GM19193 (cell line): Measurements from ENCODE around the gene TMEM178B.

ENCODE experiments used
- POLR2A ChIP-seq: IDR thresholded peaks from 4 replicates; pipeline ENCODE4 v1.6.1; 2011; ENCODE audit not compliant: insufficient read depth, insufficient read length; ENCODE audit errors: extremely low read depth

TMEM178B gene

GRCh38 chr7:141073173-141073640 is 657 bp upstream of the TMEM178B start:
- no peak for TF ChIP-seq POLR2A

DNA sequence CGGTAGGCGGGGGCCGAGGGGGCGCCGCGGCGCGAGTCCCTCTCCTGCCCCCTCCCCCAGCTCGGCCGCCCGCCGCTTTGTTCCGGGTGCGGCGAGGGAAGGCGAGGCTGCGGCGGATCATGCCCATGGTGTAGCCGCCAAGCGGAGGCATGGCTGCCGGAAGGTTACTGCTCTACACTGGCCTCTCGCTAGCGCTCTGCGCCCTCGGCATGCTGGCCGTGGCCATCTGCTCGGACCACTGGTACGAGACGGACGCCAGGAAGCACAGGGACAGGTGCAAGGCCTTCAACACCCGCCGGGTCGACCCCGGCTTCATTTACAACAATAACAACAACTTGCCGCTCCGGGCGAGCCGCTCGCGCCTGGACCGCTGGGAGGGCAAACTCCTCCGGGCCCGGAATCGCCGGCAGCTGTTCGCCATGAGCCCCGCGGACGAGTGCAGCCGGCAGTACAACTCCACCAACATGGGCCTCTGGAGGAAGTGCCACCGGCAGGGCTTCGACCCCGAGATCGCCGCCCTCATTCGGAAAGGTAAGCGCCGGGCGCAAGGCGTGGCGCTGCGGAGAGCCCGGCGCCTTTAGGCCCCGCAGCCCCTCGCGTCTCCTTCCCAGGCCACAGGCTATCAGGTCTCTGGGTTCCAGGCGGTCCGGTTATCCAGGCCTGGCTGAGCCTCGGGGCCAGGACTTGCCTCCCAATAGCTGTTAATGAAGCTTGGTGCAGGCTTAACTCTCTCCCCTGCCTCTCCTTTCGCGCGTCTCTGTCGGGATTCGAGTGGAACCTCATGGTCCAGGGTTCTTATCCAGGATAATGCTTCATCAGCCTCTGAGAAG is 513 bp downstream of the TMEM178B start:
- TF ChIP-seq POLR2A: no peak

DNA sequence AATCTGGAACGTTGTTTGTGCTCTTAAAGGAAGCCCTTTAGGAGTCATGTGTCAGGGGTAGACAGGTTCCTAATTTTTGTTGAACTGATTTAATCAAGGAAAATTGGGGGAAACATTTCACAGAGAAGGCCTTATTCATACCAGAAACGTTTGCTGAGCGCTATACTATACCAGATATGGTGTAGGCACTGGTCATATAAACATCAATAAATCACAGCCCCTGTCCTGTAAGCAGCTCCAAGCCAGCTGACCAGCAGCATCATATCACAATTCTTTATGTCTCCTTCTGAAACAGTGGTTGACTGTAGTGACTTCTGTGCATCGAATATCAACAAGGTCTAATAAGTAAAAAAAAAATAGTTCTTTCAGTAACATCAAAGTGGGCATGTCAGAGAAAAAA is 1.1 kb downstream of the TMEM178B start:
- TF ChIP-seq POLR2A: no peak

DNA sequence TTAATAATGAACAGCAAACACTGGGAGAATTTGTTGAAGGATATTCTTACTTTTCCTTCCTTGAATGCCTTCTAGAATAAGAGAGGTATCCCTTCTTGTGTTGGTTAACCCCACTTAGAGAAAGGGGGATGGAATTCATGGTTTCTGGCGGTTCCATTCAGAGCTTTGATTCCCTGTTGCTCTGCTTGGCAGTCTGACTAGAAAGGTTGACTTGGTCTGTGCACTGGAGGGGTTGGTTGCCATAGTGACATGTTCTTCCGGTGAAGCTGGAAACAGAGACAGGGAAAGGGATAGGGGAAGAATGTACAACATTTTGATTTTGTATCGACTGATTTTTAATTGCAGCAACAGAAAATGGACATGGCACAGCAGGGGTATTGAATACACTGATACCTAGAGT is 2.5 kb downstream of the TMEM178B start:
- no peak for TF ChIP-seq POLR2A

- TF ChIP-seq POLR2A: no peak
These were observed 5.4 kb downstream of the TMEM178B start for GRCh38 chr7:141079219-141079618.

- no peak for TF ChIP-seq POLR2A
These were observed 20.6 kb downstream of the TMEM178B start for GRCh38 chr7:141094336-141095070.

DNA sequence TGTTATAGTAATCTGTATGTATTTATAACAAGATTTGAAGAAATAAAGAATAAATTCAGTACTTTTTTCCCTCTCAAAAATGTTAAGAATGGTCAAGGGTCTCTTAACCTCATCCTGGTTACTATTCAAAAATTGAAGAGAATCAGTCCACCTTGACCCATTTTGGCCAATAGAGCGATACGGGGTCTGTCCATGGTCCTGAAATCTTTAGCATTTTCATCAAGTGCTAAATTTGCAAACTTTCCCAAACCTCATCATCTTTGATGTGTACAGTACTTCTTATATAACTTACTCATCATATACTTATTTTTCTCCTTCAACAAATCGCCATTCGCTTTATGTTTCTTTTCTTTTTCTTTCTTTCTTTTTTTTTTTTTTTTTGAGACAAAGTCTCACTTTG is 23.6 kb downstream of the TMEM178B start:
- TF ChIP-seq POLR2A: no peak

DNA sequence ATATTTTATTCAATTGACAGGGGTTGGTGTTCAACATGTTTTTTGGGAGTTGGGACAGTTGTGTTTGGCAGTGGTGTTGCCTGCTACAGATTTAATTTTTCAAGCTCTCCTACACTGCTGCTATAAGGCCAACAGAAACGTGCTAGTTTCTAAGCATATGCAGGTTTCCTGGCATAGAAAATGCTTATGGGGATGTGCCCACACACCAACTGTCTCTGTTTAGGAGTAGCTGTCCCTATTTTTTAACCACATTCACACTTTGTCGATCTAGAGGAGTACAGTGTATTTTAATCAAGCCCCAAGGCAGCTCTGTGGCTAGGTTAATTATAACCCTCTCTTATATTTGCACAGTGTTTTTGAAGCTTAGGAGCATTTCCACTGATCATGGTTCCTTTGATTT is 28.6 kb downstream of the TMEM178B start:
- TF ChIP-seq POLR2A: no peak

DNA sequence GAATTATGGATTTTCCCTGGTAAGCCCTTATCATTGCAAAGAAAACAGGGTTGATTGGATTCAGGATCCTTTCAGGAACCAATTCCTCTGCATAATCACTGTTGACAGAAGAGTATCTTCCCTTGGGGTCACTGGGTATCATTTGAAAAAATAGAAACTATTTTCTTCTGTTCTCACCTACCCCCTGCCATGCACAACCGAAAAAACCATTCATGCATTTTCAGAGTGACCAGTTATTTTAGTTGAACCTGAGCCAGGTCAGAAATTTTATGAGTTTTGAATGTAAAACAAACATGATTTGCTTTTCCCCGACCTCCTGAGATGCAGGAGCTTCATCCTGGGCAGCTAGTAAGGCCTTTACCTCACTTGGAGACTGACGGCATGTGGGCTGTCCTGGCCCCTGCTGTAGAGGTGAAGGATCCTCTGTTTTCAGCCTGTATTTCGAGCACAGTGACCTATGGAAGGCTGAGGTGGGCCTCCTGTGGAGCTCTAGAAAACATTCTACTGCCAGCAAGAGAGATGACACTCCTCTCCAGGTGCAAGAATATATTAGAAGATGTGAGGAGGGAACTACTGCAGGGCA is 30.1 kb downstream of the TMEM178B start:
- TF ChIP-seq POLR2A: no peak

DNA sequence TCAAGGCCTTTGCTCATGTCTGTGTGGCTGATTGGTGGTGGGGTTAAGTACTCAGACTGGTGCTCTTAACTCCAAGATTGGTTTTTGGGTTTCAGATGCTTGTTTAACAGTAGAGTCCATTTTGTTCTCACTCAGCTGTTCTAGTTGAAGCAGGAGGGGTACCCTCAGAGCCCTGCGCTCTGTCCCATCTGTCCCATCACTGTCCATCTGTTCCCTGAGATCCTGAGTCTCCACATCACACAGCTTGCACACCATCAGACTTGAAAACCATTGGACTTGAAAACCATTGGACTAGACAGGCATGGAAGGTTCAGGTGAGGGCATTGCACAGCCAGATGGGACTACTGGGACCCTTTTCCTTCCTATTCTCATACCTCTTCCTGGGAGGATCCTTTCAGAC is 39.3 kb downstream of the TMEM178B start:
- TF ChIP-seq POLR2A: no peak

DNA sequence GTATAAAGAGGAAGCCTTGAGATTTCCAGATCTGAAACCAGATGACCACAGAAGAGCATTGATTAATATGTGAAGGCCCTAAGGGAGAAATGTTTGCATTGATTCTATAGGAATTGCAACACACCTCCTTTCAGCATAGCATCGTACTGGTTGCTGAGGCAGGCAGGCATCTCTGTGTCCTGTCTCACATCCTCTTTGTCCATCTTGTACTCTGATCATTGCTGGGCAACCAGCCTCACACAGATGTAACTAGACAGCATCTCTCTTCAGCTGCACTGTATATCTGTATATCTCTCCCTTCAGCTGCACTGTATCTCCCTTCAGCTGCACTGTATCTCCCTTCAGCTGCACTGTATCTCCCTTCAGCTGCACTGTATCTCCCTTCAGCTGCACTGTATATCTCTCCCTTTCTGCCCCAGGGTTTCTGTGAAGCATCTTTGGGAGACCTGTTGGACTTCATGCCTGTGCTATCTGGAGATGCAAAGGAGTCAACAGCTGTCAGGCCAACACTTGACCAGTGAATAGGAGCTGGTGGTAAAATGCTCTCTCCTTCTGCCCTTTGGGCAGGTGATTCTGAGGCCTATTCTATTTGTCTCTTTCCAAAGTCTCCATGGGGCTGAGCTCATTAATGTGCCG is 40.3 kb downstream of the TMEM178B start:
- TF ChIP-seq POLR2A: no peak

DNA sequence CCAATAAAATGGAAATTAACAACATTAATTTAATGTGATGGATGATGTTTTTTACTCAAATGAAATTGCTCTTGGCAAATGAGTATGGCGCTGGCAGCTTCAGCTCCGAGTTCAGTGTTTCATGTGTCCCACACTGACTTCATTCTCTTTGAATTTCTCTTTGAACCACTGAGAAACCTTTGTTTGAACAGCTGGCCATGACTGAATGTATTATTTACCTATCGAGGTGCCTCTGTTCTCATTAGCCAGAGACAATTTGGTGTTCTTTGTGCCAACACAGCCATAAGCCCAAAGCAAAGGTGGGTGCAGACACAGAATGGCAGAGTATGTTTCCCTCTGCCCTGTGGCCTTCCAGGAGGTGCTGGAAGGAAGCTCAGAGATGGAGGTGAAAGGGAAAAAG is 42.1 kb downstream of the TMEM178B start:
- TF ChIP-seq POLR2A: no peak

DNA sequence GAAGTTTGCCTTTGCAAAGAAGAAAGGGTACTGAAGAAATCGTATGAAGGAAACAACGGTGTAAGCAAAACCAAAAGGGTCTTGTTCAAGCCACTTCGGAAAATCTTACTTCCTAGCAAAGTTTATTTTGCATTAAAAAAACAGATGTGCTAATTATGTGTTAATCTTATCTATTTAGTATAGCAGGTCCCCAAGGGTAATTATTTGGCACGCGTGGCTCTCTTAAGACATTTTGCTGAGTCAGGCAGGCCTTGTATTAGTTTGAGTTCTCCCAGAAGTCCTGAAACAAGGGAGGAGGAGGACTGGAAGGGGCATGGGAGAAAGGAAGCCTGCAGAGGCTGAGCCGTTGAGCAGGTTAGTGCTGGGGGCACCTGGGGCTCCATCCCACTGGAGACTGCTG is 44.9 kb downstream of the TMEM178B start:
- no peak for TF ChIP-seq POLR2A

GRCh38 chr7:141119187-141119586 is 45.3 kb downstream of the TMEM178B start:
- TF ChIP-seq POLR2A: no peak

GRCh38 chr7:141122736-141123135 is 48.9 kb downstream of the TMEM178B start:
- TF ChIP-seq POLR2A: no peak
